NCI-H345 treated with DMSO at 0.1 percent for 48 hours (cell line): Measurements from ENCODE around the gene NSMF.
"Not testable (repeated sequence)": the region's sequence is repeated elsewhere in the genome, so short reads cannot be mapped to it uniquely, and the experiment has no call there.

Experiments used
- DNase-seq: peaks from one replicate; lab custom pipeline; 2025; ENCODE audit not compliant: unreplicated experiment; lab: John Stamatoyannopoulos, UW

Gene NSMF

GRCh38 chr9:137477778-137478612 is 18.9 kb upstream of the NSMF start:
- no peak for DNase-seq

DNA sequence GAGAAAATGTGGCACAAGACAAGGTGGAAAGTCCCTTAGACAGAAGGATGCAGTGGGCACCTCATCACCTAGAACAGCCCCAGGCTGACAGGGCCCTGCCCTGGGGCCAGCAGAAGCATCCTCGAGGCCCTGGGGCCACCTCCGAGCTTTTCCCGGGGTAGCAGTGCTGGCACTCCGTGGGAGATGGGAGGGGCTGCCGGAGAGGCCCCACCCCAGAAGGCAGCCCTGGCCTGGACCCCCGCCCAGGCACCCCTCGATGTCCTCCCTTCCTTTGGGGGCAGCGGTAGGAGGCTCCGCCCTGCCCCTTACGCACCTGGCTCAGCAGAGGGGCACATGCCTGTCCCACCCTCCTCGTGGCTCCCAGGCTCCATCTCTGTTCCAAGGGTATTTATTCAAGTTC is 17.7 kb upstream of the NSMF start:
- no peak for DNase-seq

GRCh38 chr9:137475666-137476065 is 16.5 kb upstream of the NSMF start:
- no peak for DNase-seq

- DNase-seq = no peak
Measured at GRCh38 chr9:137474271-137474670, 15.1 kb upstream of the NSMF start.

GRCh38 chr9:137470785-137471184 is 11.7 kb upstream of the NSMF start:
- DNase-seq = no peak

DNA sequence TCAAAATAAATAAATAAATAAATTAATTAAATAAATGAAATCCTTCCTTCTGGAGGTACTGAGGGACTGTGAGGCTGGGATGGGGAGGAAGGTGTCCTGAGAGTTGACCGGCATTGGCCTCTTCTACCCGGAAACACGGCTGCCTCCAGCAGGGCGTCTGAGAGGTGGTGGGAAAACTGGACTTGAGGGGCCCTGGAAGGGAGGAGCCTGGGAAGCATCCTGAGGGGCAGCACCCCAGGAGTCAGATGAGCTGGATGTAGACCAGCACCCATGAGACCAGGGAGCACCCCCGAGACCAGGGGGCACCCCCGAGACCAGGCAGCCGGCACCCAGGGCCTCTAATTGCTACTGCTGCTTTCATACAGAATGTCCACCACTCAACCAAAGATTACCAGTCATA is 8.8 kb upstream of the NSMF start:
- no peak for DNase-seq

DNA sequence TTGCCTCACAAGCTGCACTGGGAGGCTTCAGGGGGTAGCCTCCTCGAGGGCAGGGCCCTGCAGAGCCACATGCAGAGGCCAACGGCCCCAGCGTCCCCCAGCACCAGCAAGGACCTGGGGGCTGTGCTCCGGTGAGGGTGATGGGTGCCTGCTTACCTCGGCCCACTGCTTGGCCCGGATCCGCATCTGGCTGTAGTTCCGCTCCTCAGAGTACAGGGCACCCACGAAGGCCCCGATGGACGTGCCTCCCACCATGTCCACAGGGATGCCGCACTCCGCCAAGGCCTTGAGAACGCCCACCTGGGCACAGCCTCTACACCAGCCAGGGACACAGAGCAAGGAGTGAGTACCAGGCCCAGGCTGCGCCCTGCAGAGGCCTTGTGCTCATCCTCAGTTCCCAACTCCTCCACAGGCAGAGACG is 8.0 kb upstream of the NSMF start:
- DNase-seq = no peak

- not testable (repeated sequence) for DNase-seq
Measured at GRCh38 chr9:137466389-137467085, 7.4 kb upstream of the NSMF start.

DNA sequence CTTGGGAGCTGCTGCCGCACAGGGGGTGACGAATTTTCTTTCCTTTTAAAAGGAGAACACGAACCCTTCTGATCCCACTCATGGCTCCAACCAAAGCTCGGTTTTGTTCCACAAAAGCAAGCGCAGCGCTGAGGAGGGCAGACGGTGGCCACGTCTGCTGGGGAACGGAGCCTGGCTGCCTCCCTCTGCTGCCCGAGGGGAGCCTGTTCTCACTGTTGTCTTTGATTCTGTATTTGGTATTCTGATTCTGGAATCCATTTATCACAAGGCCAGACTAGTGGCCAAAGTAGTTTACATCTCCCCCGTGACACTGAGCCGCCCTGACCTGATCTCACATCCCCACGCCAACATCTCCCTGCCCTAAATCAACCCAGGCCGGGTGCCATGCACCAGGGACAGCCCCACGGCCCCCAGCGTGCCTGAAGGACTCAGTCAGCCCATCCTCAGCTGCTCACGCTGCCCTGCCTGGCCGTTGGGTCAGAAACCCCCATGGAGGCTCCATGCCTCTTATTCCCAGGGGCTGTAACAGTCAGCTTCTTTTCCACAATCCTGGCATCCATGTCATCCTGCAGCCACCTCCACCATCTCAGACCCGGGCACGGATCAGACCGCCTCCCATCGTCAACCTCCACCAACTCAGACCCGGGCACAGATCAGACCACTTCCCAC is 6.7 kb upstream of the NSMF start:
- no peak for DNase-seq

GRCh38 chr9:137465000-137465719 is 6.0 kb upstream of the NSMF start:
- DNase-seq = no peak

DNA sequence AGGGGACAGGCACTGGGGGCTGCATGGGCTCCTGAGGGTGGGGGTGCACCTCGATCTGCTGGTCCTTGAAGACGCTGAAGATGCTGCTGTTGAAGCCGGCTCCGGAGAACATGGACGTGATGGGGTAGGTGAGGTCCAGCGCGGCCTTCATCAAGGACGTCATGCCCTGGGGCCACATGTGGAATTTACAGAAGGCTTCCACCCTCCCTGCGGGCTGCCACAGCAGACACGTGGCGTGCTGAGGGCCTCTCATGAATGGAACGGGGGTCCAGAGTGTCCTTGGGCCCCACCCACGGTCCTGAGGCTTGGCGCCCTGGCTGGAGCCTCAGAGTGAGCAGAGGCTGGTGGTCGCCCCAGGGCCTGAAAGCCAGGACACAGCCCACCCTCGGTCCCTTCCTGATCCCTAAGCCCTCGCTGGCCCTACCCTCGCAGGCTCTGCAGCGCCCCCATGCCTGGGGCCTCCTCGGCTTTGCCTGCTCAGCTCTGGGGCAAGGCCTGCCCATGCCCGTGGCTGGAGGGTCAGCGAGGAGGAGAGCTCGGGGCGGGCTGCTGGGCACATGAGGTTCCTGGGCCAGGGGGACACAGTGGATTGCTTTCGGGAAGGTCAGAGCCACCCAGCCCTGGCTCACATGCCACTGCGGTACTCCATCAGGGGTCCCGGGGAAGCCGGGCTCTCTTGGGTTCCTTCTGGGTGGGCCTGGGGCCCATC is 5.3 kb upstream of the NSMF start:
- DNase-seq = no peak

DNA sequence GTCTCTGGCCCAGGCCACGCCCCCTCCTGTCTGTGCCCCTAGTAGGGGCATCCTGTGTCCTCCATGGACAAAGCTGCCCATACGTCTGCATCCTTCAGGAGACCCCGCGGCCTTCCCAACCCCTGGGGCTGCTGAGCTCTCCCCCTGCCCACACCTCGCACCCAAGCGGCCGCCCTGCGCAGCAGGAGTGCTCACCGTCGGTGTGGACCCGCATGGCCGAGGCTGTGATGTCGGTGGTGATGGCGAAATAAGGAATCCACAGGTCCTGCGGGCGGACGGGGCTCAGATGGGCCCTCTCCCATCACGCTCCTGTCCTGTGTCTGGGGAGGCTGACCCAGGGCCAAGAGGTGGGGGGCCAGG is 4.8 kb upstream of the NSMF start:
- DNase-seq = no peak

GRCh38 chr9:137462986-137463930 is 4.1 kb upstream of the NSMF start:
- DNase-seq = no peak

GRCh38 chr9:137462396-137462985 is 3.4 kb upstream of the NSMF start:
- no peak for DNase-seq

DNA sequence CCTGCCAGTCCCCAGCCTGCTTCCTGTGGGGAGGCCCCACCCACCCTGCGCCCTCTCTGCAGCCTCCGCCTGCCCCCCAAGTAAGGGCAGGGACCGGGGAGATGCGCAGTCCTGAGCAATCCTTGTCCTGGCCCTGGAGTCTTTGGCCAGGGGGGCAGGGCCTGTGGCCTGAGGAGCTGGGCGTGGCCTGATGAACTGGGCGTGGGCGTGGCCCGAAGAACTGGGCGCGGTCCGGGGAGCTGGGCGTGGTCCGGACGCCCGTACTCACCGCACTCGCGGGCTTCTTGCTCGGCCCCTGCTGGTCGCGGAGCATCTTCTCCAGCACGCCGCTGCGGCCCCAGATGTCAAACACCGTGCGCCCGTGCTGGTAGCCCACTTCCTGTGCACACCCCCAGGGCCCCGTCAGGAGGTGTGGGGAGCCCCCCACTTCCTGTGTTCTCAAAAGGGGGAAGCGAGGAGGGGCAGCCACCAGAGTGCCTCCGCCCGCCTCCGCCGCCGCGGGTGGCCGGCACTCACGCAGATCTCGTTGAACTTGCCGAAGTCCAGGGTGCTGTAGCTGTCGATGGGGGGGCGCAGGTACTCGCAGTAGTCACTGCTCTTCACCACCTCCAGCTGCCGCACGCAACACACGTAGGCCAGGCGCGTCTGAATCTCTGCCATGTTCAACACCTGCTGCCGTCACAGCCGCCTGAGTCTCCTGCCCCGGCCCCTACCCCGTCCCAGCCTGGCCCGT is 2.7 kb upstream of the NSMF start:
- no peak for DNase-seq

DNA sequence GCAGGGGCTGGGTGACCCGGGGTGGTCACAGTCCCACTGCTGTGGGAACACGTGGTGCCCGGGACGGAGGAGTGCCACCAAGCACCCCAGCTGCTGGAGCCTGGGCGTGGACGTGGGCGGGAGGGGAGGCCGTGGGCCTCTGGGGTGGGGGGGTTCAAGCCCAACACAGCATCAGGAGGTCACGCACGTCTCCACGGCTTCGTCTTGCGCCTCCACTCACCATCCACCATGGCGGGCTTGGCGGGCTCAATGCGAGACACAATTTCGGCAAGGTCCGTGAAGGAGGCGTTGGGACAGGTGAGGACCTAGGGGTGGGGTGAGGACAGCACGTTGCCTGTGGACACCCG is 2.2 kb upstream of the NSMF start:
- DNase-seq = no peak

GRCh38 chr9:137460363-137461315 is 1.5 kb upstream of the NSMF start:
- DNase-seq = no peak
